ENCODE results near the gene COA3.
"Not testable (repeated sequence)": the region's sequence is repeated elsewhere in the genome, so short reads cannot be mapped to it uniquely, and the experiment has no call there.

The COA3 gene

GRCh38 chr17:42780851-42781638, 17.5 kb downstream of the COA3 start:
- DNase-seq, result no peak

GRCh38 chr17:42779936-42780850, 18.3 kb downstream of the COA3 start, which contains the start of gene WNK4:
TSS of gene WNK4 (plus strand) at chr17:42780610. CDS start at chr17:42780699, 89 bp downstream.
- DNase-seq, result no peak

- DNase-seq, result no peak
Observed at GRCh38 chr17:42779304-42779935, 19.1 kb downstream of the COA3 start.

- DNase-seq, result no peak
Observed at GRCh38 chr17:42778570-42778969, 19.9 kb downstream of the COA3 start.

GRCh38 chr17:42775534-42776098, 22.9 kb downstream of the COA3 start:
- no peak for DNase-seq

- DNase-seq, result no peak
Observed at GRCh38 chr17:42774066-42774745, 24.3 kb downstream of the COA3 start.

- peak; percentile 73 for DNase-seq
Observed at GRCh38 chr17:42773290-42774035, 25.0 kb downstream of the COA3 start, which contains the start of gene VPS25. TSS of gene VPS25 (plus strand) at chr17:42773449. CDS start at chr17:42773476, 27 bp downstream.

GRCh38 chr17:42772945-42773289, 25.6 kb downstream of the COA3 start:
- DNase-seq, result no peak

GRCh38 chr17:42769964-42770363, 28.5 kb downstream of the COA3 start:
- DNase-seq, result not testable (repeated sequence)

- DNase-seq, result not testable (repeated sequence)
Observed at GRCh38 chr17:42768006-42768405, 30.5 kb downstream of the COA3 start.

- no peak for DNase-seq
Observed at GRCh38 chr17:42767512-42767911, 31.0 kb downstream of the COA3 start.

- no peak for DNase-seq
Observed at GRCh38 chr17:42766124-42766523, 32.4 kb downstream of the COA3 start.

GRCh38 chr17:42761638-42762037, 36.9 kb downstream of the COA3 start:
- no peak for DNase-seq

- DNase-seq, result no peak
Observed at GRCh38 chr17:42760652-42761581, 37.6 kb downstream of the COA3 start, which contains the start of gene RAMP2. TSS of gene RAMP2 (plus strand) at chr17:42761227. CDS start at chr17:42761262, 35 bp downstream.

GRCh38 chr17:42759982-42760651, 38.4 kb downstream of the COA3 start:
- DNase-seq, result peak; percentile 19

GRCh38 chr17:42754782-42755181, 43.7 kb downstream of the COA3 start:
- DNase-seq, result no peak

GRCh38 chr17:42751628-42752027, 46.9 kb downstream of the COA3 start:
- no peak for DNase-seq

- DNase-seq, result no peak
Observed at GRCh38 chr17:42750739-42751344, 47.7 kb downstream of the COA3 start.
